ENCODE data around the gene GALNT13. TPM values are rescaled to one million over a fixed set of nuclear protein-coding genes. Genes with fewer than 3 reads are reported as not detected.

Gene GALNT13
- total RNA-seq, 1 donor from 2014 or later: 2.0 TPM

DNA sequence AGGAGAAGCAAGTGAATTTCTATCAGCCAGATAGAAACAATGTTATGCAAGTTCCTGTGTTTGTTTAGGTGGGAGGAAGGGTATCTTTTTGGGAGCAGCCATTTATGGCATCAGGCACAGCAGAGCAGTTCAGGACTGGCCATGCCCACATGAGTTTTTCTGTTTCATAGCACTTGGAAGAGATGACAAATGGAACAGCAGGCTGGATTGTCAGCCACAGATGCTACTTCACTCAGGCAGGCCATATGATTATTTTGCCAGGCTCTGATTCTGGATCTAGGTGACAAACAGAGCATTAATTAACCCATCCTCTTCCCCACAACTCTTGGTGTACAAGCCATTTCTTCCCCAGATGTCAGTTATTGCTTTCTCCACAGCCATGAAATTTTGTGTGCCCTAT lies 63.8 kb downstream of the GALNT13 start:
- Histone ChIP-seq H3K79me2 (ENCODE audit: insufficient read depth, low read length) (no peaks in the 10 kb centered on the region), H3K4me1 (ENCODE audit: insufficient read depth, low read length) (no peaks in the 10 kb centered on the region), H4K20me1 (ENCODE audit: insufficient read depth, low read length) (no peaks in the 10 kb centered on the region), H3K27ac (ENCODE audit: low read depth, low read length) (no peak overlapping the region), H3K4me3 (ENCODE audit: insufficient read depth, low read depth, low read length) (no peak overlapping the region), H2AFZ (ENCODE audit: low read depth, low read length) (no peak overlapping the region), H3K27me3 (ENCODE audit: insufficient read depth, low read length) (no peaks in the 10 kb centered on the region), H3K9me3 (ENCODE audit: insufficient read depth, low read depth, low read length) (peaks cover 2% of the 10 kb centered on the region), H3K36me3 (ENCODE audit: insufficient read depth, low read length) (no peaks in the 10 kb centered on the region), H3K4me2 (ENCODE audit: low read length) (no peak overlapping the region), H3K9ac (ENCODE audit: low read length) (no peak overlapping the region)
- no peaks in the 10 kb centered on the region for H3K27me3 Mint-ChIP-seq (ENCODE audit: low read depth, unreplicated experiment)
- DNase-seq (ENCODE audit: low read depth) (no peak), FAIRE-seq (no peak)
- no peak overlapping the region for H3K27ac Mint-ChIP-seq (ENCODE audit: unreplicated experiment)
- no peak overlapping the region for H3K4me3 Mint-ChIP-seq (ENCODE audit: unreplicated experiment)
- H3K9me3 Mint-ChIP-seq (ENCODE audit: unreplicated experiment): no peaks in the 10 kb centered on the region
- peaks cover 2% of the 10 kb centered on the region for H3K4me1 Mint-ChIP-seq (ENCODE audit: low read depth, unreplicated experiment)
- H3K36me3 Mint-ChIP-seq (ENCODE audit: low read depth, unreplicated experiment): no peaks in the 10 kb centered on the region
- no peak for TF ChIP-seq CTCF (IDR thresholded peaks at IDR 0.05; ENCODE audit: insufficient read depth, low read depth, low read length)

- H3K36me3 ChIP-seq (ENCODE audit: insufficient read depth, low read length): no peaks in the 10 kb centered on the region
- TF ChIP-seq CTCF (IDR thresholded peaks at IDR 0.05; ENCODE audit: insufficient read depth, low read depth, low read length) (no peak), EZH2 (IDR thresholded peaks at IDR 0.05; ENCODE audit: insufficient read depth, low read length) (no peak)
- H3K27ac ChIP-seq (ENCODE audit: low read depth, low read length): no peak overlapping the region
- H2AFZ ChIP-seq (ENCODE audit: low read depth, low read length): no peak overlapping the region
- no peaks in the 10 kb centered on the region for H3K27me3 ChIP-seq (ENCODE audit: insufficient read depth, low read length)
- no peak for DNase-seq (ENCODE audit: low read depth)
- Mint-ChIP-seq H3K4me3 (ENCODE audit: unreplicated experiment) (no peak overlapping the region), H3K36me3 (ENCODE audit: low read depth, unreplicated experiment) (no peaks in the 10 kb centered on the region), H3K9me3 (ENCODE audit: unreplicated experiment) (no peaks in the 10 kb centered on the region), H3K27me3 (ENCODE audit: low read depth, unreplicated experiment) (no peaks in the 10 kb centered on the region), H3K4me1 (ENCODE audit: low read depth, unreplicated experiment) (peaks cover 2% of the 10 kb centered on the region), H3K27ac (ENCODE audit: unreplicated experiment) (no peak overlapping the region)
- no peaks in the 10 kb centered on the region for H3K79me2 ChIP-seq (ENCODE audit: insufficient read depth, low read length)
- H3K9ac ChIP-seq (ENCODE audit: low read length): no peak overlapping the region
- no peaks in the 10 kb centered on the region for H4K20me1 ChIP-seq (ENCODE audit: insufficient read depth, low read length)
- no peak overlapping the region for H3K4me2 ChIP-seq (ENCODE audit: low read length)
- H3K9me3 ChIP-seq (ENCODE audit: insufficient read depth, low read depth, low read length): peaks cover 2% of the 10 kb centered on the region
- H3K4me1 ChIP-seq (ENCODE audit: insufficient read depth, low read length): no peaks in the 10 kb centered on the region
- H3K4me3 ChIP-seq (ENCODE audit: insufficient read depth, low read depth, low read length): no peak overlapping the region
- no peak for FAIRE-seq
Observed at GRCh38 chr2:153939124-153939796, 67.5 kb downstream of the GALNT13 start.

GRCh38 chr2:153940511-153940910 lies 68.8 kb downstream of the GALNT13 start:
- H3K27ac ChIP-seq (ENCODE audit: low read depth, low read length): no peak overlapping the region
- peaks cover 2% of the 10 kb centered on the region for H3K4me1 Mint-ChIP-seq (ENCODE audit: low read depth, unreplicated experiment)
- FAIRE-seq: no peak
- TF ChIP-seq EZH2 (IDR thresholded peaks at IDR 0.05; ENCODE audit: insufficient read depth, low read length): no peak
- no peak for TF ChIP-seq CTCF (IDR thresholded peaks at IDR 0.05; ENCODE audit: insufficient read depth, low read depth, low read length)
- no peak overlapping the region for H2AFZ ChIP-seq (ENCODE audit: low read depth, low read length)
- H3K27ac Mint-ChIP-seq (ENCODE audit: unreplicated experiment): peak overlapping the region; percentile 75
- no peaks in the 10 kb centered on the region for H3K9me3 Mint-ChIP-seq (ENCODE audit: unreplicated experiment)
- peak; percentile 75 for DNase-seq (ENCODE audit: low read depth)
- H3K9me3 ChIP-seq (ENCODE audit: insufficient read depth, low read depth, low read length): peaks cover 2% of the 10 kb centered on the region
- no peak overlapping the region for H3K4me2 ChIP-seq (ENCODE audit: low read length)
- H3K27me3 ChIP-seq (ENCODE audit: insufficient read depth, low read length): no peaks in the 10 kb centered on the region
- no peak overlapping the region for H3K4me3 ChIP-seq (ENCODE audit: insufficient read depth, low read depth, low read length)
- H4K20me1 ChIP-seq (ENCODE audit: insufficient read depth, low read length): no peaks in the 10 kb centered on the region
- H3K27me3 Mint-ChIP-seq (ENCODE audit: low read depth, unreplicated experiment): no peaks in the 10 kb centered on the region
- no peaks in the 10 kb centered on the region for H3K36me3 Mint-ChIP-seq (ENCODE audit: low read depth, unreplicated experiment)
- H3K4me1 ChIP-seq (ENCODE audit: insufficient read depth, low read length): no peaks in the 10 kb centered on the region
- H3K79me2 ChIP-seq (ENCODE audit: insufficient read depth, low read length): no peaks in the 10 kb centered on the region
- no peak overlapping the region for H3K9ac ChIP-seq (ENCODE audit: low read length)
- H3K4me3 Mint-ChIP-seq (ENCODE audit: unreplicated experiment): no peak overlapping the region
- H3K36me3 ChIP-seq (ENCODE audit: insufficient read depth, low read length): no peaks in the 10 kb centered on the region
